ENCODE results near the gene ENTPD6.

DNA sequence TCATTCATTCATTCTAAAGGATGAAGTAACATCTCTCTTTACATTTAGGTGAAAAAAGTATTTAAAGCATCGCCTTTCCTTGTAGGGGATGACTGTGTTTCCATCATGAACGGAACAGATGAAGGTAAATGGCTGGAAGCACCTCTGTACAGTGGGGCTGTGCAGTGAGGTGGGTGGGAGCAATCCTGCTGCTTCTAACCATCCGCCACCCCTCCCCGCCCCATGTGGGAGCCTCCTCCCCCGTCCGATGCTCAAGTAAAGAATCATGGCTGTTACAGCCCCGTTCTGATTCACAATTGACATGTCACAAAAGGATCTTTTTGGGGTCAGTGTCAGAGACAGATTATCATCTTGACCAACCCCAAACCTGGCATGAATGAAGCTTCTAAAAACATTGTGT lies 19.3 kb downstream of the ENTPD6 start:
- no peak for TF ChIP-seq CTCF (IDR thresholded peaks at IDR 0.05)
- no peak for TF ChIP-seq POLR2A (IDR thresholded peaks at IDR 0.05)

All from heart left ventricle (tissue), 13 donors.